ENCODE measurements around the gene ARL6IP4. TPM values are rescaled to one million over a fixed set of nuclear protein-coding genes. Genes with fewer than 3 reads are reported as not detected.
"Not testable (repeated sequence)": the region's sequence is repeated elsewhere in the genome, so short reads cannot be mapped to it uniquely, and the experiment has no call there.

The ARL6IP4 gene
- total RNA-seq, 1 experiment from 2014 or later, result 162 TPM

- POLR2A ChIA-PET (ENCODE audit: unreplicated experiment), result no interaction called here
- no peak overlapping the region for H2AFZ ChIP-seq
- H3K79me2 ChIP-seq (ENCODE audit: low read depth), result no peaks in the 10 kb centered on the region
- no peaks in the 10 kb centered on the region for H3K36me3 ChIP-seq (ENCODE audit: low read depth)
- no TSS peak for BruUV-seq (replicated peaks)
- no peak overlapping the region for H3K4me3 ChIP-seq
- H3F3A ChIP-seq (ENCODE audit: insufficient read depth, low read depth), result peaks cover 3% of the 10 kb centered on the region
- no peak for DNase-seq
- H3K9me3 ChIP-seq (ENCODE audit: insufficient read depth, low read depth), result no peaks in the 10 kb centered on the region
- no peak for TF ChIP-seq EZH2 (IDR thresholded peaks at IDR 0.05; ENCODE audit: low read depth)
- TF ChIP-seq, protein P1, sequence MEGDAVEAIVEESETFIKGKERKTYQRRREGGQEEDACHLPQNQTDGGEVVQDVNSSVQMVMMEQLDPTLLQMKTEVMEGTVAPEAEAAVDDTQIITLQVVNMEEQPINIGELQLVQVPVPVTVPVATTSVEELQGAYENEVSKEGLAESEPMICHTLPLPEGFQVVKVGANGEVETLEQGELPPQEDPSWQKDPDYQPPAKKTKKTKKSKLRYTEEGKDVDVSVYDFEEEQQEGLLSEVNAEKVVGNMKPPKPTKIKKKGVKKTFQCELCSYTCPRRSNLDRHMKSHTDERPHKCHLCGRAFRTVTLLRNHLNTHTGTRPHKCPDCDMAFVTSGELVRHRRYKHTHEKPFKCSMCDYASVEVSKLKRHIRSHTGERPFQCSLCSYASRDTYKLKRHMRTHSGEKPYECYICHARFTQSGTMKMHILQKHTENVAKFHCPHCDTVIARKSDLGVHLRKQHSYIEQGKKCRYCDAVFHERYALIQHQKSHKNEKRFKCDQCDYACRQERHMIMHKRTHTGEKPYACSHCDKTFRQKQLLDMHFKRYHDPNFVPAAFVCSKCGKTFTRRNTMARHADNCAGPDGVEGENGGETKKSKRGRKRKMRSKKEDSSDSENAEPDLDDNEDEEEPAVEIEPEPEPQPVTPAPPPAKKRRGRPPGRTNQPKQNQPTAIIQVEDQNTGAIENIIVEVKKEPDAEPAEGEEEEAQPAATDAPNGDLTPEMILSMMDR (conservative IDR thresholded peaks at IDR 0.05), result no peak
- no peak overlapping the region for H3K27ac ChIP-seq
- no peaks in the 10 kb centered on the region for H4K20me1 ChIP-seq (ENCODE audit: insufficient read depth)
- H3K27me3 ChIP-seq (ENCODE audit: insufficient read depth, low read depth), result no peaks in the 10 kb centered on the region
- no peak overlapping the region for H3K4me2 ChIP-seq
- intact Hi-C loops (cut with micrococcal nuclease; ENCODE audit: unreplicated experiment), result no loop called here
- no peaks in the 10 kb centered on the region for H3K9me2 ChIP-seq (ENCODE audit: insufficient read depth)
- H3K4me1 ChIP-seq (replicated peaks; ENCODE audit: insufficient read depth), result peaks cover 2% of the 10 kb centered on the region; the same call in 1 of the 2 replicates
- CTCF ChIA-PET, result no interaction called here
Measured at GRCh38 chr12:123013185-123014095, 33.0 kb downstream of the ARL6IP4 start.

DNA sequence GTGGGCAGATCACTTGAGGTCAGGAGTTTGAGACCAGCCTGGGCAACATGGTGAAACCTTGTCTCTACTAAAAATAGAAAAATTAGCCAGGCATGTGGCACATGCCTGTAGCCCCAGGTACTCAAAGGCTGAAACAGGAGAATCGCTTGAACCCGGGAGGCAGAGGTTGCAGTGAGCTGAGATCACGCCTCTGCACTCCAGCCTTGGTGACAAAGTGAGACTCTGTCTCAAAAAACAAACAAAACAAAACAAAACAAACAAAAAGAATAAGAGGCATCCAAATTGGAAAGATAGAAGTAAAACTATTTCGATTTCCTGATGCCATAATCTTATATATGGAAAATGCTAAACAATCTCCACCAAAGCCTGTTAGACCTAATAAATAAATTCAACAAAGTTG is 34.0 kb downstream of the ARL6IP4 start:
- DNase-seq; H3K4me2 ChIP-seq; H3K36me3 ChIP-seq (ENCODE audit: low read depth); H3K79me2 ChIP-seq (ENCODE audit: low read depth); H3K4me3 ChIP-seq; intact Hi-C loops (cut with micrococcal nuclease; ENCODE audit: unreplicated experiment); H3K27ac ChIP-seq; CTCF ChIA-PET; H2AFZ ChIP-seq; H3K9me3 ChIP-seq (ENCODE audit: insufficient read depth, low read depth); H4K20me1 ChIP-seq (ENCODE audit: insufficient read depth); H3K9me2 ChIP-seq (ENCODE audit: insufficient read depth); H3K27me3 ChIP-seq (ENCODE audit: insufficient read depth, low read depth); BruUV-seq (replicated peaks); POLR2A ChIA-PET (ENCODE audit: unreplicated experiment): not testable (repeated sequence)
- peaks cover 11% of the 10 kb centered on the region for H3F3A ChIP-seq (ENCODE audit: insufficient read depth, low read depth)
- H3K4me1 ChIP-seq (replicated peaks; ENCODE audit: insufficient read depth), result peaks cover 12% of the 10 kb centered on the region

DNA sequence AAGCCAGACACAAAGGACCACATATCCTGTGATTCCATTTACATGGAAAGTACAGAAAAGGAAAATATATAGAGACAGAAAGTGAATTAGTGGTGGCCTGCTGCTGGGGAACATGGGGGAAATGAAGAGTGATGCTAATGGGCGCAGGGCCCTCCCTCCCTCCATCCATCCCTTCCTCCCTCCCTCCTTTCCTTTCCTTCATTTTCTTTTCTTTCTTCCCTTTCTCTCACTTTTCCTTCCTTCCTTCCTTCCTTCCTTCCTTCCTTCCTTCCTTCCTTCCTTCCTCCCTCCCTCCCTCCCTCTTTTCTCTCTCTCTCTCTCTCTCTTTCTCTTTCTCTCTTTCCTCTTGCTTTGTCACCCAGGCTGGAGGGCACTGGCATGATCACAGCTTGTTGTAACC is 37.3 kb downstream of the ARL6IP4 start:
- no peaks in the 10 kb centered on the region for H3K27me3 ChIP-seq (ENCODE audit: insufficient read depth, low read depth)
- peaks cover 16% of the 10 kb centered on the region for H3K4me1 ChIP-seq (replicated peaks; ENCODE audit: insufficient read depth)
- no peak overlapping the region for H3K27ac ChIP-seq
- no peak overlapping the region for H3K4me2 ChIP-seq
- H3K9me2 ChIP-seq (ENCODE audit: insufficient read depth), result no peaks in the 10 kb centered on the region
- H3F3A ChIP-seq (ENCODE audit: insufficient read depth, low read depth), result peaks cover 15% of the 10 kb centered on the region
- no peak for DNase-seq
- no peaks in the 10 kb centered on the region for H3K79me2 ChIP-seq (ENCODE audit: low read depth)
- CTCF ChIA-PET, result no interaction called here
- H2AFZ ChIP-seq, result no peak overlapping the region
- TF ChIP-seq EZH2 (IDR thresholded peaks at IDR 0.05; ENCODE audit: low read depth), result no peak
- TF ChIP-seq, protein P1 (conservative IDR thresholded peaks at IDR 0.05), result no peak
- no peaks in the 10 kb centered on the region for H3K36me3 ChIP-seq (ENCODE audit: low read depth)
- H3K4me3 ChIP-seq, result no peak overlapping the region
- intact Hi-C loops (cut with micrococcal nuclease; ENCODE audit: unreplicated experiment), result no loop called here
- POLR2A ChIA-PET (ENCODE audit: unreplicated experiment), result no interaction called here
- H4K20me1 ChIP-seq (ENCODE audit: insufficient read depth), result no peaks in the 10 kb centered on the region
- BruUV-seq (replicated peaks), result no TSS peak
- H3K9me3 ChIP-seq (ENCODE audit: insufficient read depth, low read depth), result no peaks in the 10 kb centered on the region
